GM18861 (cell line): Measurements from ENCODE around the gene SGIP1.
"Not testable (repeated sequence)": the region's sequence is repeated elsewhere in the genome, so short reads cannot be mapped to it uniquely, and the experiment has no call there.

Source experiments
- ATAC-seq: cut with Tn5 transposase; IDR thresholded peaks from one replicate; pipeline ENCODE4 v1.9.1; 2021; ENCODE audit not compliant: unreplicated experiment

The SGIP1 gene

GRCh38 chr1:66552287-66552686 lies 18.3 kb downstream of the SGIP1 start:
- ATAC-seq: no peak

- no peak for ATAC-seq
Observed at GRCh38 chr1:66552829-66553228, 18.9 kb downstream of the SGIP1 start.

GRCh38 chr1:66553846-66554245 lies 19.9 kb downstream of the SGIP1 start:
- ATAC-seq: no peak

GRCh38 chr1:66556161-66556611 lies 22.2 kb downstream of the SGIP1 start:
- no peak for ATAC-seq

DNA sequence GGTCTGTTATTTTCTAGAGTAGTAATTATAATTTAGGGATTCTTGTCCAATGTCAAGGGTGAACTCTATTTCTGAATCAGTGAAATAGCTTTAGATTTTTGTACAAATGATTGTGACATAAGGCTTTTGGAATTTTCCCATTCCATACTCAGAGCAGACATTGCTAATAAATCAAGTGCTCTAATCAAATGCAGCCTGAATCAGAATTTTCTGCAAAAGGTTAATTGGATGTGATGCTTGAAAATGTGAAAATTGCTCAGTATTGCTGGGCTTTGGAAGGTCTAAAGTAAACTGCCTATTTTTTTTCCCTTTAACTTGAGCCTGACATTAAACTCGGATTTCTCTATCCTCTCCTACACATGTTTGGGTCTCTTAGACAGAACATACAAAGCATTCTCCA lies 23.2 kb downstream of the SGIP1 start:
- ATAC-seq: no peak

DNA sequence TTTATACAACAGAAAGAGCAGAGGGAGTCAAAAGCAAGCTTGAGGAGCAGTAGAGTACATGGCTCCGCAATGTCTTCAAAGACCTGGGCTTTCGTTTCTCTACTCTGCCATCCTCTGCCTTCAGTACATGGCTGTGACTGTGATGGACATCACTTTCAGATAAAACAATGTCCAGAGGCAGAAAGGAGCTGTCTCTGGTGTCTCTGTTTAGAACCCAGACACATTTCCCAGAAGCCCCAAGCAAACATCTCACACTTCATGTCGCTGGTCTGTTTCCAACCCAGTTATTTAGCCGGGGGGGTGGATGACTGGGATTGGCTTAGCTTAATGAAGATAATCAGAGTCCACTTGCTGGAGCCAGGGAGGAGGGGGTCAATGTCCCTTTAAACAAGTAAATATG lies 25.6 kb downstream of the SGIP1 start:
- ATAC-seq: no peak

- ATAC-seq: no peak
Observed at GRCh38 chr1:66562561-66562960, 28.6 kb downstream of the SGIP1 start.

DNA sequence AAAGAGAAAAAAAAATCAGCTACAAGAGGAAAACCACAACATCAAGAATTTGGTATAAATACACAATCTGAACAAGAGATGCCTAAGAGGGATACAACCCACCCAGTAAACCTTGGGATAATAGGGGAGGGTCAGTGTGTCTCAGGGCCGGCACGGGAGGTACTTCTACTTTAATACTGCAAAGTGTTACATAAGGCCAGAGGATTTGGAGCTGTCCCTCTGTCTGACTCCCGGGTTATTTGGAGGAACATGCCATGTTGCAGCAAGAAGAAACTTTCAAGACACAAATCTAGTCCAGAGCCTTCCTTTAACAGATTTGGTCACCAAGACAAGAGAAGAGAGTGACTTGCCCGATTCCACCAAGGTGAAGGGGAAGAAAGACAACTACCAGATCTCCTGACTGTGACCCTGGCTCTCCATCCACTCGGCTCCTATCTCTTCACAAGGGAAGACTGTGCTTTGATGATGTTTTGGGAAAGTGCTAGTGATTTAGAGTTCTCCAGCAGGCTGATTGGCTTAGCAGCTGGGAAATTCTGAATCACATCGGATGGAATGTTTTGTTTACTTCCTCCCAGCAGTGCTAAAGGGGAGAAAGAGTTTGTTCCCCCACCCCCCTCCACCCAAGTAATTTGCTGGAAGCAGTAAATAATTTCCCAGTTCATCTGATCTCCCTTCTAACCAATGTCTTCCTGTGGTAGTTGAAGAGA lies 29.3 kb downstream of the SGIP1 start:
- no peak for ATAC-seq

DNA sequence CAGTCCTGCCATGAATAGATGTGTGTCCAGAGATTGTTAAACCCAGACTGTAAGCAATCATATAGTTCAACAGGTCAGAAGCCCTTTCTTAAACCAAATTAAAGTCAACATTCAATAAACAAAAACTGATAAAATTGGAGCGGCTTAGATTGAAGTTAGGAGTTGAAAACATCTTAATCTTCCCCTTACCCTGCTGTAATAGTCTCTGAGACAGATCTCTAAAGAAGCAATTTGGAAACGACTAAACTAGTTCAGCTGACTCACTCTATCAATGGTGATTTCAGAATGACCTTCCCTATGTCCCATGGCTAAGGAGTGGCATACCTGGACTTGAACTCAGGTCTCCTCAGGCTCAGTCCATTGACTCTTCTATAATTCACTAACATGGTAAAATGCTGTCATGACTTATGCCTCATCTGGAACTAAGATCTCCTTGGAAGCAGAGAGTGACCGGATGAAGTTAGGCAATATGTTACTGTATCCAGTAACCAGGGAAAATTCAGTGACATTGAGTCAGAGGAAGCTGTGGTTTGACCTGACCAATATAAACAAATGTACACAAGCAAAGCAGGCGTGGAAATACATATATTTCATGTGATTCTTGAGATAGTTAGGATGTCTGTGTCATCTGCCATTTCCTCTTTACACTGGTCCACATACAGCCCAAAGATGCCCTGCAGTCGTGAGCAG lies 30.1 kb downstream of the SGIP1 start:
- ATAC-seq: no peak

DNA sequence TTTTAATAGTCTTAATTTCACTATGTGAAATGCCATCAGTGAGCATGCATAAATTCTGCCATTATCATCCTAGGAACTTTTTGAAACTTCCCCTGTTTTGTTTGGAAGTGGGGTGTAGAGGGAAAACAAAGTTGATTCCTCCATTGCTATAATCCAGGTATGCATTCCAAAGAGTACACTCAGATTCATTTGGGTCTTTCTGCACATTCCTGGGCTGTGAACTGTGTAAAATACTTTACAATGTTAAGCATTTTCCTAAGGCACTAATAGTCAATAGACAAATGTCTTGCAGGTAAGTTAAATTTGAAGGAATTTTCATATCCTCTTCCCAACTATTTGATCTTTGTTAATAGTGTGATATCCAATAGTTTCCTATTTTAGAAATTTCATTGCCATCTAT lies 36.2 kb downstream of the SGIP1 start:
- no peak for ATAC-seq

DNA sequence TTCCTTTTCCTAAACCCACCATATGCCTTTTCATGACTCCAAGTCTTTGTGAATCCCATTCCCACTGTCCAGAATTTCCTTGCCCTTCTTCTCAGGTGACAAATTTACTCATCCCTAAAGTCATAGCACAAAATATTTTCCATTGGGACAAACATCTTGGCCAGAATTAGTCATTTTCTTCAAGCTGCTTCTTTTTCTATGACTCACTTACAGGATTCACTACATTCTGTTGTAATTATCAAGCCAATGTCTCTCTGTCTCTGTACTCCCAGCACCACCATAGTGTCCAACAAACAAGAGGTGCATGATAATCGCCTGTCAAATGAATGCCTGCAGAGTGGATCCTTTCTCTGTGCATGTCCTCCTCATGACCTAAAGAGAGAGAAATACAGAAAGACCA lies 37.8 kb downstream of the SGIP1 start:
- ATAC-seq: no peak

GRCh38 chr1:66575739-66576138 lies 41.8 kb downstream of the SGIP1 start:
- ATAC-seq: no peak

GRCh38 chr1:66576645-66577044 lies 42.7 kb downstream of the SGIP1 start:
- ATAC-seq: no peak

DNA sequence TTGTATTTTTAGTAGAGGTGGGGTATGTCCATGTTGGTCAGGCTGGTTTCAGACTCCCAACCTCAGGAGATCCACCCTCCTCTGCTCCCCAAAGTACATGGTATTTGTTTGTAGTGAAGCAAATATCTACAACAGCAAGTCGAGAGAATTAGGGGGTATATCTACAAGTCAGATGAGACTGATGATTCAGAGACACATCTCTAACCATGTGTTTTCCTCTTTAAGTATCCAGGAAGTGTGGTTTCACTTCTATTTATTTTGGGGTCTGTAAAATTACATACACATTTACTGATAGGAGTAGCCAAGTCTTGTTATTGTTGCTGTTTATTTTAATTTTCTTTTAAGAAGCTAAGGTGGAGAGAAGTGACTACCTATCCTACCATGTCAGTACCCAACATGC lies 44.9 kb downstream of the SGIP1 start:
- no peak for ATAC-seq

- no peak for ATAC-seq
Observed at GRCh38 chr1:66580081-66580480, 46.1 kb downstream of the SGIP1 start.

GRCh38 chr1:66583021-66583420 lies 49.1 kb downstream of the SGIP1 start:
- ATAC-seq: no peak

- no peak for ATAC-seq
Observed at GRCh38 chr1:66585002-66585401, 51.0 kb downstream of the SGIP1 start.

DNA sequence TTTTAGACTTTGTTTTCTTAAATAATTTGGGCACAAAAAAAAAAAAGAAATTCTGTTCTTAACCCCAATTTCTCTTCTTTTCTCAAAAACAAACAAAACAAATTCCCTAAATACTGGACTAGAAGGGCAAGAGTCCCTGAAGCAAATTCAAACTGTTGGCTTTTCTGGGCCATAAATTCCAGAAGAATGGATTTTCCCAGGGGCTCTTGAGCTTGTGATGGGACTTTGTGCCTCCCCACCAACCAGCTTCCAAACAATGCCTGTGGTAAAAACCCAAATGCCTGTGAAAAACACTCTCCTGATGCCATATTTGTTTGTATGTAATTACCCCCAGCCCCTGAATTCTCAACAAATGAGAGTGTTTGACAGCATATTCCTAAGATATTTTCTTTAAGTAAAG lies 55.4 kb downstream of the SGIP1 start:
- ATAC-seq: no peak

DNA sequence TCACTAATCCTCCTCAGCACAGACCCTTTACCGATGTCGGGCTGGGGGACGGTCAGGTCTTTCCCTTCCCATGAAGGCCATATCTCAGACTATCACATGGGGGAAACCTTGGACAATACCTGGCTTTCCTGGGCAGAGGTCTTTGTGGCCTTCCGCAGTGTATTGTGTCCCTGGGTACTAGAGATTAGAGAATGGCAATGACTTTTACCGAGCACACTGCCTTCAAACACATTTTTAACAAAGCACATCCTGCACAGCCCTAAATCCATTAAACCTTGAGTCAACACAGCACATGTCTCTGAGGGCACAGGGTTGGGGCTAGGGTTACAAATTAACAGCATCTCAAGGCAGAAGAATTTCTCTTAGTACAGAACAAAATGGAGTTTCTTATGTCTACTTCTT lies 58.2 kb downstream of the SGIP1 start:
- ATAC-seq: not testable (repeated sequence)

DNA sequence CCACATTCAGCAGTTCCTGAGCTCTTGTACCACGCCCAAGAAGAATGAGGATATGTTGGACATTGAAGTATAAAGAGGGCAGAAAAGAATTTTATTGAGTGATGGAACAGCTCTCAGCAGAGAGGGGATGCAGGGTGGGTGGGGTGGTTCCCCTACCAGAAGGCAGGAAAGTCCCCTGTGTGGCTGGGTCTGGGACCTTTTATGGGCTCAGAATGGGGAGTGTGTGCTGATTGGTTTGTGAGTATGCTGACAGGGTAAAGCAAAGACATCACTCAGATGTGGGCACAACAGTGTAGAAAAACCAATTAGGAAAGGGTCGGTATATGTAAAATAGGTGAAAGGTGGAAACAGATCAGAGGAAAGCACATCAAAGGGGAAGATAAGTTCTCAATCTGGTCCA lies 62.2 kb downstream of the SGIP1 start:
- ATAC-seq: no peak

- no peak for ATAC-seq
Observed at GRCh38 chr1:66597500-66597899, 63.5 kb downstream of the SGIP1 start.

GRCh38 chr1:66598670-66599069 lies 64.7 kb downstream of the SGIP1 start:
- ATAC-seq: no peak

GRCh38 chr1:66599346-66599745 lies 65.4 kb downstream of the SGIP1 start:
- no peak for ATAC-seq
